Esophagus squamous epithelium (tissue), 5 donors: ENCODE measurements around the gene OR4F6. TPM values are rescaled to one million over a fixed set of nuclear protein-coding genes. Genes with fewer than 3 reads are reported as not detected.

ENCODE experiments used
- DNase-seq: peaks from one replicate; lab custom pipeline; 2025; lab: John Stamatoyannopoulos, UW
- H3K27ac ChIP-seq, 4 donors: fragments of 200-600 bp; sonication (generic); one replicate each; pipeline ENCODE4 v1.5.1; 2016 to 2019; ENCODE audit warnings: mild to moderate bottlenecking in 1 of 4
- H3K27me3 ChIP-seq, 4 donors: fragments of 200-600 bp; sonication (generic); 1 replicate in 3 of 4; 2 replicates in 1 of 4; pipeline versions ENCODE4 v1.5.1 to v1.6.0; 2017 to 2021; ENCODE audit warnings: antibody characterized with exemption in 1 of 4
- H3K36me3 ChIP-seq, 3 donors: fragments of 200-600 bp; sonication (generic); one replicate each; pipeline ENCODE4 v1.5.1; 2016 to 2019
- H3K4me1 ChIP-seq, 3 donors: fragments of 200-600 bp; sonication (generic); one replicate each; pipeline ENCODE4 v1.5.1; 2017 to 2019
- H3K4me3 ChIP-seq, 4 donors: fragments of 200-600 bp; sonication (generic); 1 replicate in 3 of 4; 2 replicates in 1 of 4; pipeline ENCODE4 v1.5.1; 2016 to 2019; ENCODE audit warnings: mild to moderate bottlenecking in 2 of 4, moderate library complexity in 1 of 4
- H3K9me3 ChIP-seq, 3 donors: fragments of 200-600 bp; sonication (generic); one replicate each; pipeline ENCODE4 v1.5.1; 2016 to 2019
- POLR2A ChIP-seq, 4 donors: fragments of 450-650 bp; IDR thresholded peaks; one replicate each; pipeline ENCODE4 v1.6.1; 2017; ENCODE audit warnings: antibody characterized with exemption in 4 of 4, mild to moderate bottlenecking in 4 of 4, moderate library complexity in 3 of 4
- WGBS, 2 donors: methylation state at CpG; one replicate each; pipeline ENCODE4 v1.1.5; 2018; 5-methylcytosine and 5-hydroxymethylcytosine counted together
- intact Hi-C: fragments of 100-400 bp; cut with DNase I; formaldehyde crosslinking; loops from one replicate; pipeline ENCODE4 v1.15.0; 2022
- small RNA-seq, 4 donors: library from RNA; depleted of rRNA; stranded (forward); fragments of <200 nt; gene quantifications; one replicate each; pipeline ENCODE3, GENCODE V24; 2016
- total RNA-seq, 4 donors: library from RNA; depleted of rRNA; stranded (reverse); fragments of >200 nt; gene quantifications; one replicate each; pipeline ENCODE4 v1.1.0, GENCODE V29; 2016
- TF ChIP-seq, protein P1 (sequence below), 6 experiments: fragments of 450-650 bp in 4 of 6; fragments of 200-600 bp in 2 of 6; sonication (generic) in 2 of 6; IDR thresholded peaks; one replicate each; pipeline ENCODE4 v1.5.1; 2016 to 2019; ENCODE audit warnings: antibody characterized with exemption in 6 of 6, mild to moderate bottlenecking in 4 of 6, moderate library complexity in 4 of 6
- donor health status: DM: yes; HTN: yes; CAD: no.

The OR4F6 gene
- total RNA-seq, 4 donors from 2014 or later, result not detected

GRCh38 chr15:101827257-101827656, 23.9 kb downstream of the OR4F6 start:
- no peak overlapping the region for H3K4me3 ChIP-seq
- intact Hi-C loops, result no loop called here
- peaks cover 0 to 7% (median 0%) of the 10 kb centered on the region in 4 donors for H3K27me3 ChIP-seq
- no peak for DNase-seq
- no peaks in the 10 kb centered on the region for H3K4me1 ChIP-seq
- H3K27ac ChIP-seq, result no peak overlapping the region
- TF ChIP-seq, protein P1, sequence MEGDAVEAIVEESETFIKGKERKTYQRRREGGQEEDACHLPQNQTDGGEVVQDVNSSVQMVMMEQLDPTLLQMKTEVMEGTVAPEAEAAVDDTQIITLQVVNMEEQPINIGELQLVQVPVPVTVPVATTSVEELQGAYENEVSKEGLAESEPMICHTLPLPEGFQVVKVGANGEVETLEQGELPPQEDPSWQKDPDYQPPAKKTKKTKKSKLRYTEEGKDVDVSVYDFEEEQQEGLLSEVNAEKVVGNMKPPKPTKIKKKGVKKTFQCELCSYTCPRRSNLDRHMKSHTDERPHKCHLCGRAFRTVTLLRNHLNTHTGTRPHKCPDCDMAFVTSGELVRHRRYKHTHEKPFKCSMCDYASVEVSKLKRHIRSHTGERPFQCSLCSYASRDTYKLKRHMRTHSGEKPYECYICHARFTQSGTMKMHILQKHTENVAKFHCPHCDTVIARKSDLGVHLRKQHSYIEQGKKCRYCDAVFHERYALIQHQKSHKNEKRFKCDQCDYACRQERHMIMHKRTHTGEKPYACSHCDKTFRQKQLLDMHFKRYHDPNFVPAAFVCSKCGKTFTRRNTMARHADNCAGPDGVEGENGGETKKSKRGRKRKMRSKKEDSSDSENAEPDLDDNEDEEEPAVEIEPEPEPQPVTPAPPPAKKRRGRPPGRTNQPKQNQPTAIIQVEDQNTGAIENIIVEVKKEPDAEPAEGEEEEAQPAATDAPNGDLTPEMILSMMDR (IDR thresholded peaks at IDR 0.05), result no peak
- no peak for TF ChIP-seq POLR2A (IDR thresholded peaks at IDR 0.05)
- no peaks in the 10 kb centered on the region for H3K9me3 ChIP-seq
- H3K36me3 ChIP-seq, result no peaks in the 10 kb centered on the region
- 63 to 68% methylated on average over 6 of the region's 6 CpGs for WGBS, 2 donors

GRCh38 chr15:101828774-101829173, 25.5 kb downstream of the OR4F6 start:
- no peak overlapping the region for H3K4me3 ChIP-seq
- TF ChIP-seq, protein P1 (IDR thresholded peaks at IDR 0.05), result no peak
- no peak for TF ChIP-seq POLR2A (IDR thresholded peaks at IDR 0.05)
- H3K27ac ChIP-seq, result no peak overlapping the region
- no peaks in the 10 kb centered on the region for H3K9me3 ChIP-seq
- no peaks in the 10 kb centered on the region for H3K4me1 ChIP-seq
- H3K27me3 ChIP-seq, result peaks cover 0 to 6% (median 0%) of the 10 kb centered on the region in 4 donors
- DNase-seq, result no peak
- intact Hi-C loops, result no loop called here
- H3K36me3 ChIP-seq, result no peaks in the 10 kb centered on the region
- WGBS, 2 donors, result 74 to 80% methylated on average over 5 of the region's 5 CpGs

DNA sequence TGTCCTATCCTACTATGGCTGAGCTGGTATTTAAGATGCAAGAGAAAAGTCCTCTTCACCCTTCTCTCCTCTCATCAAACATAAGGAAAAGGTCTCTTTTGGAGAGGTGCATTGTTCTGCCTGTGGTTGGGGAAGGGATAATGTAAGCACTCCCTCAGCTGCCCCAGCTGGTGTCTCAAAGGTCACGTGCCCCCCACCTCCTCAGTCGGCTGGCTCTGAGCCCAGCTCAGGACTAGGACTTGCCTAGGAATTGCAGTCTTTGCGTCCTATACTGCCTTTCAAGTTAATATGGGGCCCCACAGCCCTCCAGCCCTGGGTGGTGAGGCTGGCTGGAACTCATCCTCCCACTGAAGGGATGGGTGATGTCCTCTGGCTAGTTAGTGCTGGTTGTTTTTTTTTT, 38.3 kb downstream of the OR4F6 start:
- Histone ChIP-seq H3K27me3 (peaks cover 0 to 28% (median 0%) of the 10 kb centered on the region in 4 donors), H3K27ac (no peak overlapping the region), H3K9me3 (no peaks in the 10 kb centered on the region), H3K4me1 (no peaks in the 10 kb centered on the region), H3K4me3 (no peak overlapping the region), H3K36me3 (no peaks in the 10 kb centered on the region)
- DNase-seq, result no peak
- intact Hi-C loops, result no loop called here
- TF ChIP-seq, protein P1 (IDR thresholded peaks at IDR 0.05), result no peak
- TF ChIP-seq POLR2A (IDR thresholded peaks at IDR 0.05), result no peak
- WGBS, 2 donors, result 57 to 69% methylated on average over 3 of the region's 3 CpGs

GRCh38 chr15:101844916-101845315, 41.6 kb downstream of the OR4F6 start:
- Histone ChIP-seq H3K4me1 (no peaks in the 10 kb centered on the region), H3K27me3 (peaks cover 0 to 34% (median 0%) of the 10 kb centered on the region in 4 donors), H3K4me3 (no peak overlapping the region), H3K9me3 (no peaks in the 10 kb centered on the region), H3K36me3 (no peaks in the 10 kb centered on the region), H3K27ac (no peak overlapping the region)
- DNase-seq, result no peak
- WGBS, 2 donors, result 63 to 65% methylated on average over 6 of the region's 6 CpGs
- intact Hi-C loops, result no loop called here
- TF ChIP-seq, protein P1 (IDR thresholded peaks at IDR 0.05), result no peak
- no peak for TF ChIP-seq POLR2A (IDR thresholded peaks at IDR 0.05)

DNA sequence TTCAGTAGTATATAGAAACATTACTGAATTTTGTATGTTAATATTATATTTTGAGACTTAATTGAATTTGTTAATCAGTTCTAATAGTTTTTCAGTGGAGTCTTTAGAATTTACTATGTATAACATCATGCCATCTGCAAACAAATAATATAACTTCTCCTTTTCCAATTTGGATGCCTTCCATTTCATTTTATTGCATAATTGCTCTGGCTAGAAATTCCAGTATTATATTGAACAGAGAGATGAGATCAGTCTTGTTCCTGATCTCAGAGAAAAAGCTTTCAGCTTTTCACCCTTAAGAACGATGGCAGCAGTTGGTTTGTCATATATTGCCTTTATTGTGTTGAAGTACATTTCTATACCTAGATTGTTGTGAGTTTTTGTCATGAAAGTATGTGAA, 49.0 kb downstream of the OR4F6 start:
- no peak for DNase-seq

More for the DNA sequence above, 49.0 kb downstream of the OR4F6 start:
- Histone ChIP-seq H3K4me3 (no peak overlapping the region), H3K27ac (no peak overlapping the region), H3K9me3 (no peaks in the 10 kb centered on the region), H3K36me3 (no peaks in the 10 kb centered on the region), H3K4me1 (no peaks in the 10 kb centered on the region), H3K27me3 (peaks cover 0 to 5% (median 0%) of the 10 kb centered on the region in 4 donors)
- intact Hi-C loops, result no loop called here
- WGBS, 2 donors, result 25 to 38% methylated on average over 1 of the region's 1 CpG
- TF ChIP-seq, protein P1 (IDR thresholded peaks at IDR 0.05), result no peak
- no peak for TF ChIP-seq POLR2A (IDR thresholded peaks at IDR 0.05)

Small RNA genes within 50 kb of the gene (small RNA-seq; reads per million reads assigned to genes)
- 0 reads per million in 4 donors for gene RN7SL209P

Other genes starting within 250 kb of the OR4F6 start
- 10 to 100 TPM; 11.0 to 32.2 (median 19.9) TPM for gene TM2D3, start 151.1 kb upstream of the OR4F6 start, total RNA-seq
- 10 to 100 TPM in 1 of 4 donors, 1 to 10 TPM in 3; 2.9 to 16.6 (median 7.8) TPM for gene TARS3, start 79.0 kb upstream of the OR4F6 start, total RNA-seq
- under 1 TPM in 1 of 4 donors, not detected in 3; 0.19 TPM for gene OR4F15, start 8.7 kb downstream of the OR4F6 start, total RNA-seq